B cell (primary cell): Measurements from ENCODE around the gene YIPF4.

Experiments
- CTCF ChIP-seq: fragments of 200-600 bp; IDR thresholded peaks from one replicate; pipeline ENCODE4 v1.8.0; 2022; ENCODE audit warnings: antibody characterized with exemption, mild to moderate bottlenecking
- EZH2 ChIP-seq: IDR thresholded peaks from 2 replicates; pipeline ENCODE4 v1.6.1; 2012; ENCODE audit warnings: borderline replicate concordance, low read depth, mild to moderate bottlenecking, moderate library complexity, low read length; ENCODE audit not compliant: insufficient read depth, poor library complexity, severe bottlenecking

- TF ChIP-seq EZH2: no peak
- no peak for TF ChIP-seq CTCF
These were observed 15.6 kb upstream of the YIPF4 start for GRCh38 chr2:32262105-32262504.
